Lower leg skin (tissue), 3 donors: Measurements from ENCODE around the gene ATF2.

Experiments
- POLR2A ChIP-seq, 2 donors: fragments of 450-650 bp; IDR thresholded peaks; one replicate each; pipeline ENCODE4 v1.6.1; 2016 to 2017; ENCODE audit warnings: antibody characterized with exemption in 2 of 2, mild to moderate bottlenecking in 1 of 2, moderate library complexity in 1 of 2
- TF ChIP-seq, protein P1 (sequence below), 3 donors: fragments of 450-650 bp; IDR thresholded peaks; one replicate each; pipeline ENCODE4 v1.5.1; 2016; ENCODE audit warnings: antibody characterized with exemption in 3 of 3, mild to moderate bottlenecking in 3 of 3, moderate library complexity in 2 of 3

DNA sequence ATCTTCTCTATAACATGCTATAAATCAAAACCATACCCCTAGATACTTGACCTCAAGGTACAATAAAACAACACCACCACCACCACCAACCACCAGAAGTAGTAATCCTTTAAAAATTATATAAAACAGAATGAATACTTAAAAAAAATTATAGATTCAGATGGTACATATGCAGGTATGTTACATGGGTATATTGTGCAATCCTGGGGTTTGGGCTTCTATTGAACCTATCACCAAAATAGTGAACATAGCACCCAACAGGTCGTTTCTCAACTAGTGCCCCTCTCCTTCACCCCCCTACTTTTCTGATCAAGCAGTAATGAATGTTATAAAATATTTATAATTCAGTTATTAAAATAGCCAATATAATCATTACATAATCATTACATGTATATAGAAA lies 91.7 kb downstream of the ATF2 start:
- TF ChIP-seq, protein P1, sequence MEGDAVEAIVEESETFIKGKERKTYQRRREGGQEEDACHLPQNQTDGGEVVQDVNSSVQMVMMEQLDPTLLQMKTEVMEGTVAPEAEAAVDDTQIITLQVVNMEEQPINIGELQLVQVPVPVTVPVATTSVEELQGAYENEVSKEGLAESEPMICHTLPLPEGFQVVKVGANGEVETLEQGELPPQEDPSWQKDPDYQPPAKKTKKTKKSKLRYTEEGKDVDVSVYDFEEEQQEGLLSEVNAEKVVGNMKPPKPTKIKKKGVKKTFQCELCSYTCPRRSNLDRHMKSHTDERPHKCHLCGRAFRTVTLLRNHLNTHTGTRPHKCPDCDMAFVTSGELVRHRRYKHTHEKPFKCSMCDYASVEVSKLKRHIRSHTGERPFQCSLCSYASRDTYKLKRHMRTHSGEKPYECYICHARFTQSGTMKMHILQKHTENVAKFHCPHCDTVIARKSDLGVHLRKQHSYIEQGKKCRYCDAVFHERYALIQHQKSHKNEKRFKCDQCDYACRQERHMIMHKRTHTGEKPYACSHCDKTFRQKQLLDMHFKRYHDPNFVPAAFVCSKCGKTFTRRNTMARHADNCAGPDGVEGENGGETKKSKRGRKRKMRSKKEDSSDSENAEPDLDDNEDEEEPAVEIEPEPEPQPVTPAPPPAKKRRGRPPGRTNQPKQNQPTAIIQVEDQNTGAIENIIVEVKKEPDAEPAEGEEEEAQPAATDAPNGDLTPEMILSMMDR (IDR thresholded peaks at IDR 0.05), result no peak
- no peak for TF ChIP-seq POLR2A (IDR thresholded peaks at IDR 0.05)
